ENCODE measurements around the gene CDCA3.
"Not testable (repeated sequence)": the region's sequence is repeated elsewhere in the genome, so short reads cannot be mapped to it uniquely, and the experiment has no call there.

CDCA3 gene

DNA sequence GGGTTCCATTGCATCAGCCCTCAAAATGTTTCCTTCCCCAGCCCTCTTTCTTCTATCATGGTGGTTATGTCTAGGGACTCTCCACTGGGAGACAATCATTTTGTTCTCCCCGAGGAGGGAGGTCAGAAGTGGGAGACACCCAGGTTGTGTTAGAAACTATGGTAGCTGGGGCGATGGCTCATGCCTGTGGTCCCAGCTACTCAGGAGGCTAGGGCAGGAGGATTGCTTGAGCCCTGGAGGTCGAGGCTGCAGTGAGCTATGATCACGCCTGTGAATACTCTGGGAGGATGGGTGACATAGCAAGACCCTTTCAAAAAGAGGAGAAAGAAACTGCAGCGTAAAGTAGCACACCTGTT, 40.5 kb upstream of the CDCA3 start:
- no peak for DNase-seq
- no peaks in the 10 kb centered on the region for H3K9me3 ChIP-seq (ENCODE audit: severe bottlenecking)
- no peaks in the 10 kb centered on the region; the same call in 1 of the 2 replicates for H3K36me3 ChIP-seq
- H3K4me3 ChIP-seq (ENCODE audit: low read depth, low read length): no peak overlapping the region
- TF ChIP-seq, protein P1, sequence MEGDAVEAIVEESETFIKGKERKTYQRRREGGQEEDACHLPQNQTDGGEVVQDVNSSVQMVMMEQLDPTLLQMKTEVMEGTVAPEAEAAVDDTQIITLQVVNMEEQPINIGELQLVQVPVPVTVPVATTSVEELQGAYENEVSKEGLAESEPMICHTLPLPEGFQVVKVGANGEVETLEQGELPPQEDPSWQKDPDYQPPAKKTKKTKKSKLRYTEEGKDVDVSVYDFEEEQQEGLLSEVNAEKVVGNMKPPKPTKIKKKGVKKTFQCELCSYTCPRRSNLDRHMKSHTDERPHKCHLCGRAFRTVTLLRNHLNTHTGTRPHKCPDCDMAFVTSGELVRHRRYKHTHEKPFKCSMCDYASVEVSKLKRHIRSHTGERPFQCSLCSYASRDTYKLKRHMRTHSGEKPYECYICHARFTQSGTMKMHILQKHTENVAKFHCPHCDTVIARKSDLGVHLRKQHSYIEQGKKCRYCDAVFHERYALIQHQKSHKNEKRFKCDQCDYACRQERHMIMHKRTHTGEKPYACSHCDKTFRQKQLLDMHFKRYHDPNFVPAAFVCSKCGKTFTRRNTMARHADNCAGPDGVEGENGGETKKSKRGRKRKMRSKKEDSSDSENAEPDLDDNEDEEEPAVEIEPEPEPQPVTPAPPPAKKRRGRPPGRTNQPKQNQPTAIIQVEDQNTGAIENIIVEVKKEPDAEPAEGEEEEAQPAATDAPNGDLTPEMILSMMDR (IDR thresholded peaks at IDR 0.05; ENCODE audit: low read depth, low read length): no peak
- H3K27ac ChIP-seq: peak overlapping the region; percentile 63
- H3K27me3 ChIP-seq (ENCODE audit: insufficient read depth, low read depth, severe bottlenecking): no peaks in the 10 kb centered on the region

DNA sequence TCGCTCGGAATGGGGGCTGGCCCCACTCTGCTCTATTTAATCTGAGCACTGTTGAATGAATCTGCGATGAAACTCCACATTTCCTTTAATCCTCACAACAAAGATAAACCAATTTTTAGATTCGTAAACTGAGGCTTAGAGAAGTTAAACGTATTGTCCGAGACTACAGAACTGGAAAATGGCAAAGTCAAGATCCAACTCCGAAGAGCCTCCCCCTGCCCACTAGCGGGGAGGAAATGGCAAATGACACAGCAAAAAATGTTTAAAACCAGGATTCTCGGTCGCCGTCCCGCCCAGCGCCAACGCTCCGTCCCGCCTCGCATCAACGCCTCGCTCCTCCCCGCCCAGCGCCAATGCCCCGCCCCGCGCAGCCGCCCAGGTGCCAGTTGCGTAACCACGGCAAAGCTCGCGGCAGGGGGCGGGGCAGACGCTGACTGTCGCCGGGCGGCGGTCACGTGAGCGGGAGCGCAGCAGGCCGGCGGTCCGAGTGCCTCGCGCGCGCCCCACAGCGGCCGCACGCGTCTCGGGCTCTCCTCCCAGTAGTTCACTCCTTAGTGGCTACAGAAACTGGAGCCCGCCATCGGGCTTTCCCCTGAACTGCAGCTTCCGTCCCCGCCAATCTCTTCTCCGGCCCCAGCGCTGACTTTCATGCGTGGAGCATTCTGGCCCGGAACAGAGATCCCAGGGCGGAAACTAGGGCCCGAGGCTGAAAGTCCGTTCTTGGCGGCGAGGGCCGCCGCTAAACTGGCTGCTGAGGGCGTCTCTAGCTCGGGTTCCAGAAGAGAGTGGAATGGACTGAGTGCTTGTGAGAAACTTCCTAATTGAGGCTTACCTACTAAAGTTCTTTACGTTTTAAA, 39.9 kb upstream of the CDCA3 start:
- Histone ChIP-seq H3K27ac (peak overlapping the region; percentile 81), H3K9me3 (ENCODE audit: severe bottlenecking) (no peaks in the 10 kb centered on the region), H3K4me3 (ENCODE audit: low read depth, low read length) (peak overlapping the region; percentile 3; the same call in 1 of the 2 replicates), H3K36me3 (no peaks in the 10 kb centered on the region; the same call in 1 of the 2 replicates), H3K27me3 (ENCODE audit: insufficient read depth, low read depth, severe bottlenecking) (no peaks in the 10 kb centered on the region)
- TF ChIP-seq, protein P1 (IDR thresholded peaks at IDR 0.05; ENCODE audit: low read depth, low read length): peak; percentile 64
- DNase-seq: peak; percentile 90

DNA sequence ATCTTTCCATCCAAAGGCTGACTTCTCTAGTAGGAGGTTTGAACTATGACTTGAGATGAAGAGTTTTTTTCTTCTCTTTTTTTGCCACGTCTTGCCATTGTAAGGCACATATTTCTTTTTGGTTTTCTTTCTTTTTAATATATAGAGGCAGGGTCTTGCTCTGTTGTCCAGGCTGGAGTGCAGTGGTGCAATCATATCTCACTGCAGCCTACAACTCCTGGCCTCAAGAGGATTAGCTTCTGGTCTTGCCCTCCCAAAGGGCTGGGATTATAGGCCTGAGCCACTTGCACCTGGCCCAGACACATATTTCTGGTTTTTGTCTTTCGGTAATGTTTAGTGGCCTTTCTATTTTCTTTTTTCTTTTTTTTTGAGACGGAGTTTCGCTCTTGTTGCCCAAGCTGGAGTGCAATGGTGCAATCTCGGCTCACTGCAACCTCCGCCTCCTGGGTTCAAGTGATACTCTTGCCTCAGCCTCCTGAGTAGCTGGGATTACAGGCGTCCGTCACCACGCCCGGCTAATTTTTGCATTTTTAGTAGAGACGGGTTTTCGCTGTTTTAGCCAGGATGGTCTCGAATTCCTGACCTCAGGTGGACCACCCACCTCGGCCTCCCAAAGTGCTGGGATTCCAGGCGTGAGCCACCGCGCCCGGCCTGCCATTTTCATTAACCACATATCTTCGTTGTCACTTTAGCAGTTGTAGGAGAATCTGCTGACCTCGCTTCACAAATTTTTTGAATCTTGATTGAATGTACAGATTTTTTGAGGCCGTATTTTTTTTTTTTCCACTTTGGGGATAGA, 38.9 kb upstream of the CDCA3 start:
- not testable (repeated sequence) for H3K4me3 ChIP-seq (ENCODE audit: low read depth, low read length)

DNA sequence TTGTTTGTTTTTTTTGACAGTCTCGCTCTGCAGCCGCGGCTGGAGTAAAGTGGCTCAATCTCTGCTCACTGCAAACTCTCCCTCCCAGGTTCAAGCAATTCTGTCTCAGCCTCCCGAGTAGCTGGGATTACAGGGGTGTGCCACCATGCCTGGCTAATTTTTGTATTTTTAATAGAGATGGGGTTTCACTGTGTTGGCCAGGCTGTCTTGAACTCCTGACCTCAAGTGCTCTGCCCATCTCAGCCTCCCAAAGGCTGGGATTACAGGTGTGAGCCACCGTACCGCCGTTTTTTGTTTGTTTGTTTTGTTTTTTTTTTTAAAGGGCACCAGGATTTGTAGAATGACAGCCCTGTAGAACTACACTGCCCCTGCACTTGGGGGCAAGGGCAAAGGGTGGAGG, 37.7 kb upstream of the CDCA3 start:
- DNase-seq; H3K27me3 ChIP-seq (ENCODE audit: insufficient read depth, low read depth, severe bottlenecking); H3K9me3 ChIP-seq (ENCODE audit: severe bottlenecking); H3K27ac ChIP-seq; H3K4me3 ChIP-seq (ENCODE audit: low read depth, low read length): not testable (repeated sequence)
- H3K36me3 ChIP-seq: peaks cover 13% of the 10 kb centered on the region

More for the DNA sequence above, 38.9 kb upstream of the CDCA3 start:
- not testable (repeated sequence) for DNase-seq; H3K27me3 ChIP-seq (ENCODE audit: insufficient read depth, low read depth, severe bottlenecking); H3K9me3 ChIP-seq (ENCODE audit: severe bottlenecking); H3K36me3 ChIP-seq
- peak overlapping the region; percentile 81 for H3K27ac ChIP-seq

DNA sequence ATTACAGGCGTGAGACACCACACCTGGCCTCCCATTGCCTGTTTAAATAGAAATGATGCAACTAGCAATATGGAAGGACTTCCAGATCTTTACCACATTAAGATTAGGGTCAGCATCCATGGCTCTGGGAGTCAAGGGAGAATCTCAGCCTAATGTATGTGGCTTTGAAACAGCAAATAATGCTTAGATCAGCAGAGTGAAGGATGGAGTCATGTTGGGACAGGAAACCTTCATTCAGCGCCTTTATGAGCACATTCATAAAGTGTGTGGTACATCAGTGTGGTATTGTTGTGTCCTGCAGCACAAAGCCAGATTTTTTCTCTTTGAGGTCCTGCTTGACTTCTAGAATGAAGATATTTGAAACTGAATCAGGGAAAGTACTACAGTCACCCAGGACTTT, 37.3 kb upstream of the CDCA3 start:
- H3K27ac ChIP-seq: no peak overlapping the region
- DNase-seq: no peak

DNA sequence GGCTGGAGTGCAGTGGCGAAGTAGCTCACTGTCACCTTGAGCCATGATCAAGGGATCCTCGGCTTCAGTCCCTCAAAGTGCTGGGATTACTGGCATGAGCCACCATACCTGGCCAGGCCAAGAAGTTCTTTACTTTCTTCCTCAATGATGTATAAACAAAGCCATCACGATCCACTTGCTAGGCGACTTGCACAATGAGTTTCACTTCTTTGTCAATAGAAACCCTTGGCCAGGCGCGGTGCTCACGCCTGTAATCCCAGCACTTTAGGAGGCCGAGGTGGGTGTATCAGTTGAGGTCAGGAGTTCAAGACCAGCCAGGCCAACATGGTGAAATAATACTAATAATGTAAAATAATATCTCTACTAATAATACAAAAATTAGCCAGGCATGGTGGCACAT, 36.4 kb upstream of the CDCA3 start:
- H3K9me3 ChIP-seq (ENCODE audit: severe bottlenecking): no peaks in the 10 kb centered on the region
- no peak overlapping the region for H3K4me3 ChIP-seq (ENCODE audit: low read depth, low read length)
- H3K27me3 ChIP-seq (ENCODE audit: insufficient read depth, low read depth, severe bottlenecking): no peaks in the 10 kb centered on the region
- no peak for DNase-seq
- peaks cover 13% of the 10 kb centered on the region for H3K36me3 ChIP-seq
- TF ChIP-seq, protein P1 (IDR thresholded peaks at IDR 0.05; ENCODE audit: low read depth, low read length): no peak
- peak overlapping the region; percentile 68 for H3K27ac ChIP-seq

More for the DNA sequence above, 37.3 kb upstream of the CDCA3 start:
- no peaks in the 10 kb centered on the region for H3K27me3 ChIP-seq (ENCODE audit: insufficient read depth, low read depth, severe bottlenecking)
- TF ChIP-seq, protein P1 (IDR thresholded peaks at IDR 0.05; ENCODE audit: low read depth, low read length): no peak
- no peaks in the 10 kb centered on the region for H3K9me3 ChIP-seq (ENCODE audit: severe bottlenecking)
- H3K36me3 ChIP-seq: peaks cover 13% of the 10 kb centered on the region
- H3K4me3 ChIP-seq (ENCODE audit: low read depth, low read length): no peak overlapping the region

DNA sequence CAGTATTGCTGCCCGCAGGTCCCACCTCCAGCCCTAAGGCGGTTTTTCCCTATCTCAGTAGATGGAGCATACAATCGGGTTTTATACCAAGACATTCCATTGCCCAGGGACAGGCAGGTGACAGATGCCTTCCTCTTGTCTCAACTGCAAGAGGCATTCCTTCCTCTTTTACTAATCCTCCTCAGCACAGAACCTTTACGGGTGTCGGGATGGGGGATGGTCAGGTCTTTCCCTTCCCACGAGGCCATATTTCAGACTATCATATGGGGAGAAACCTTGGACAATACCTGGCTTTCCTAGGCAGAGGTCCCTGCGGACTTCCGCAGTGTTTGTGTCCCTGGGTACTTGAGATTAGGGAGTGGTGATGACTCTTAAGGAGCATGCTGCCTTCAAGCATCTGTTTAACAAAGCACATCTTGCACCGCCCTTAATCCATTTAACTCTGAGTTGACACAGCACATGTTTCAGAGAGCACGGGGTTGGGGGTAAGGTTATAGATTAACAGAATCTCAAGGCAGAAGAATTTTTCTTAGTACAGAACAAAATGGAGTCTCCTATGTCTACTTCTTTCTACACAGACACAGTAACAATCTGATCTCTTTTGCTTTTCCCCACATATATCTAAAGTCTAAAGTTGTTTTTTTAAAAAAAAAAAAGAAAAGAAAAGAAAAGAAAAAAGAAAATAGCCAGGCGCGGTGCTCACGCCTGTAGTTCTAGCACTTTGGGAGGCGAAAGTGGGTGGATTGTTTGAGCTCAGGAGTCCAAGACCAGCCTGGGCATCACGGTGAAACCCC, 35.3 kb upstream of the CDCA3 start:
- Histone ChIP-seq H3K36me3 (peaks cover 13% of the 10 kb centered on the region), H3K27ac (peak overlapping the region; percentile 68)

More for the DNA sequence above, 35.3 kb upstream of the CDCA3 start:
- peak; percentile 51 for DNase-seq
- H3K9me3 ChIP-seq (ENCODE audit: severe bottlenecking); H3K27me3 ChIP-seq (ENCODE audit: insufficient read depth, low read depth, severe bottlenecking); H3K4me3 ChIP-seq (ENCODE audit: low read depth, low read length): not testable (repeated sequence)
